ENCODE data around the gene TTF2. TPM values are rescaled to one million over a fixed set of nuclear protein-coding genes. Genes with fewer than 3 reads are reported as not detected.

The TTF2 gene
- total and polyA plus RNA-seq, 9 donors, result 7.5 to 15.3 (median 11.0) TPM

Other genes starting within 250 kb of the TTF2 start
- 127 TPM for gene PTGFRN, start 150.4 kb upstream of the TTF2 start, total RNA-seq
- gene PTGFRN, start 150.4 kb upstream of the TTF2 start, polyA plus RNA-seq (ENCODE audit: insufficient read depth in 1 of 8, insufficient read length in 8 of 8, low replicate concordance in 1 of 8), result 100 to 1,000 TPM in 7 of 8 donors, 10 to 100 TPM in 1; 74.1 to 157 (median 128) TPM
- 3.5 TPM for gene CD101, start 58.6 kb upstream of the TTF2 start, total RNA-seq
- 1 to 10 TPM; 4.7 to 8.4 (median 5.3) TPM for gene CD101, start 58.6 kb upstream of the TTF2 start, polyA plus RNA-seq (ENCODE audit: insufficient read depth in 1 of 8, insufficient read length in 8 of 8, low replicate concordance in 1 of 8)
- gene TRIM45, start 61.4 kb downstream of the TTF2 start, total RNA-seq, result 16.7 TPM
- gene TRIM45, start 61.4 kb downstream of the TTF2 start, polyA plus RNA-seq (ENCODE audit: insufficient read depth in 1 of 8, insufficient read length in 8 of 8, low replicate concordance in 1 of 8), result 10 to 100 TPM; 15.7 to 25.5 (median 21.5) TPM
- 0.04 TPM for gene VTCN1, start 150.6 kb downstream of the TTF2 start, total RNA-seq
- 1 to 10 TPM in 1 of 8 donors, under 1 TPM in 6, not detected in 1; 0.07 to 2.0 (median 0.11) TPM for gene VTCN1, start 150.6 kb downstream of the TTF2 start, polyA plus RNA-seq (ENCODE audit: insufficient read depth in 1 of 8, insufficient read length in 8 of 8, low replicate concordance in 1 of 8)

All from muscle of leg (tissue), 9 donors.